ENCODE measurements around the gene EDNRA. TPM values are rescaled to one million over a fixed set of nuclear protein-coding genes. Genes with fewer than 3 reads are reported as not detected.

The EDNRA gene
- total and polyA plus RNA-seq, 2 of the 8 experiments (the other 6 are each of a cell fraction or from before 2014, with no cell fraction given), result 1.7 to 3.3 TPM

GRCh38 chr4:147494301-147494700 is 13.4 kb downstream of the EDNRA start:
- no peak overlapping the region for H3K4ac ChIP-seq (replicated peaks; ENCODE audit: insufficient read length, low read depth, low read length)
- peaks cover 1% of the 10 kb centered on the region; the same call in 1 of the 2 replicates for H3K23me2 ChIP-seq (ENCODE audit: low read depth, low read length)
- H3K9me3 ChIP-seq (ENCODE audit: insufficient read depth in 2 of 2, low read depth in 1 of 2, low read length in 1 of 2), result no peaks in the 10 kb centered on the region; a peak in 1 of 4 replicates
- no peak overlapping the region for H3K9ac ChIP-seq (replicated peaks in 1 of 4; ENCODE audit: extremely low read depth in 1 of 4, low read depth in 3 of 4, low read length in 3 of 4)
- POLR2A ChIA-PET (ENCODE audit: partially characterized antibody), result no interaction called here
- no peak overlapping the region for H2BK120ac ChIP-seq (replicated peaks; ENCODE audit: low read depth, low read length)
- no peak overlapping the region for H2AK5ac ChIP-seq (ENCODE audit: low read depth, low read length)
- no peak overlapping the region for H3K4me2 ChIP-seq (ENCODE audit: insufficient read depth in 1 of 2, low read depth in 2 of 2, low read length in 2 of 2)
- no peak overlapping the region for H3K27ac ChIP-seq (ENCODE audit: low read depth, low read length)
- H3K79me2 ChIP-seq (ENCODE audit: control insufficient read depth in 1 of 2, insufficient read depth in 2 of 2, low read length in 2 of 2), result no peaks in the 10 kb centered on the region
- H2BK20ac ChIP-seq (ENCODE audit: low read length), result no peak overlapping the region
- no peaks in the 10 kb centered on the region for H4K20me1 ChIP-seq (replicated peaks in 1 of 2; ENCODE audit: control insufficient read depth in 1 of 2, insufficient read depth in 2 of 2, low read length in 2 of 2)
- TF ChIP-seq FOSL1 (IDR thresholded peaks at IDR 0.05; ENCODE audit: insufficient read depth, low read depth, low read length) (no peak), KDM1A (IDR thresholded peaks at IDR 0.05; ENCODE audit: borderline replicate concordance, low read length) (peak; percentile 73; the same call in 1 of the 2 replicates)
- FAIRE-seq, result no peak
- H2BK12ac ChIP-seq (ENCODE audit: low read depth, low read length), result no peak overlapping the region
- H3K56ac ChIP-seq (replicated peaks; ENCODE audit: insufficient read length, low read depth, low read length), result no peak overlapping the region
- no peaks in the 10 kb centered on the region for H3K27me3 ChIP-seq (replicated peaks in 1 of 4; ENCODE audit: control insufficient read depth in 3 of 4, extremely low read depth in 1 of 4, insufficient read depth in 3 of 4, low read length in 3 of 4)
- H3K36me3 ChIP-seq (ENCODE audit: control insufficient read depth in 2 of 4, insufficient read depth in 4 of 4, low read length in 3 of 4), result no peaks in the 10 kb centered on the region
- no peak overlapping the region for H2BK15ac ChIP-seq (ENCODE audit: low read length)
- no peak overlapping the region for H3K14ac ChIP-seq (ENCODE audit: insufficient read length)
- 83% methylated on average over 2 of the region's 2 CpGs; no CpG with 5 or more reads in 1 of the 2 experiments for WGBS, 2 experiments (ENCODE audit: extremely low coverage in 1 of 2, insufficient coverage in 1 of 2, insufficient read length in 1 of 2, insufficient replicate concordance in 2 of 2, low coverage in 1 of 2, low lambda C conversion rate in 2 of 2, missing lambda C conversion rate in 1 of 2)
- H3K79me1 ChIP-seq (ENCODE audit: low read depth, low read length), result no peaks in the 10 kb centered on the region
- no peak overlapping the region for H2BK5ac ChIP-seq (ENCODE audit: low read depth, low read length)
- no peaks in the 10 kb centered on the region for H3K4me1 ChIP-seq (replicated peaks in 1 of 4; ENCODE audit: control insufficient read depth in 3 of 4, insufficient read depth in 4 of 4, low read length in 3 of 4)
- no peak overlapping the region for H2AFZ ChIP-seq (ENCODE audit: low read length)
- no peak overlapping the region for H4K5ac ChIP-seq (ENCODE audit: insufficient read length, low read depth, low read length)
- CTCF ChIA-PET (ENCODE audit: partially characterized antibody), result interaction anchor here (0.6 to 1.0 kb wide), 2 partner anchors 24 to 154 kb away, joined by 3 to 4 read pairs; no protein-coding TSS in a partner anchor
- H3K4me3 ChIP-seq (ENCODE audit: extremely low read depth in 1 of 4, insufficient read depth in 2 of 4, low read depth in 3 of 4, low read length in 4 of 4), result no peak overlapping the region
- DNase-seq (ENCODE audit: low read depth in 1 of 2, low spot score in 2 of 2), result no peak
- H4K91ac ChIP-seq (replicated peaks; ENCODE audit: insufficient read length, low read length), result no peak overlapping the region
- H4K8ac ChIP-seq (ENCODE audit: extremely low read depth, insufficient read depth, low read length), result no peak overlapping the region
- no peak overlapping the region for H3K23ac ChIP-seq (ENCODE audit: insufficient read length)
- no peak overlapping the region for H3K18ac ChIP-seq (ENCODE audit: extremely low read depth, low read length)

Data from H1 (cell line).